Testis (tissue), 2 donors: Measurements from ENCODE around the gene EEA1.

Source experiments
- CTCF ChIP-seq, 3 experiments: fragments of 450-650 bp in 2 of 3; fragments of 200-600 bp in 1 of 3; sonication (generic) in 1 of 3; IDR thresholded peaks; one replicate each; pipeline ENCODE4 v1.5.1; 2016 to 2019; ENCODE audit warnings: antibody characterized with exemption in 3 of 3, mild to moderate bottlenecking in 2 of 3, moderate library complexity in 1 of 3
- POLR2A ChIP-seq: fragments of 450-650 bp; IDR thresholded peaks from one replicate; pipeline ENCODE4 v1.6.1; 2017; ENCODE audit warnings: antibody characterized with exemption, mild to moderate bottlenecking, moderate library complexity

- TF ChIP-seq POLR2A: no peak
- TF ChIP-seq CTCF (IDR thresholded peaks at IDR 0.05): no peak
These were observed 99.3 kb downstream of the EEA1 start for GRCh38 chr12:92829686-92830282.
